Measurements from ENCODE around the gene LNX2. TPM values are rescaled to one million over a fixed set of nuclear protein-coding genes. Genes with fewer than 3 reads are reported as not detected.

The LNX2 gene
- total RNA-seq, 1 experiment from 2014 or later, result 12.1 TPM

DNA sequence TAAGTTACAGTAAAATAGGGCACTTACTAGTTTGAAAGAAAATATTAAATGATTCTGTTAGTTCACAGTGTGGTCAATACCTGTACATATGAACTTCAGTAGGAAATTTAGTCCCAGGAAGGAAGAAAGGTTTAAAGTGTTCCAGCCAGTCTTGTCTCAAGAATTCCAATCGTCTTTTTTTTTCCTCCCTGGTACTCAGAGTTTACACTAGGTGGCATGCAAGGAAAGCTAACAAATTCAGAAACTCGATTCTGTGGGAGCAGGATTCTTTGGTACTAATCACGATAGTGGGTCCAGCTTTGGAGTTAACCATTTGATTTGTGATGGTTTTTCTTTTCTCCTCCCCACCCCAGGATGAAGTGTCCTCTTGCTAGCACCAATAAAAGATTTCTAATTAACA is 45.0 kb upstream of the LNX2 start:
- intact Hi-C loops (cut with micrococcal nuclease), result no loop called here
- H4K20me1 ChIP-seq (ENCODE audit: insufficient read depth), result no peaks in the 10 kb centered on the region
- no peak overlapping the region for H3K4me3 ChIP-seq (replicated peaks in 1 of 2; ENCODE audit: low read depth in 1 of 2, low read length in 2 of 2)
- RAD21 ChIA-PET (ENCODE audit: low non-redundant PET in 1 of 2, low total read pairs in 2 of 2, uncharacterized antibody in 2 of 2, unreplicated experiment in 2 of 2), result no interaction called here
- H3K9ac ChIP-seq (ENCODE audit: low read length), result no peak overlapping the region
- CTCF ChIA-PET, result interaction anchor here (0.5 to 1.6 kb wide), 3 partner anchors 125 to 319 kb away, joined by 3 to 4 read pairs (median 3); no protein-coding TSS in a partner anchor
- no peak overlapping the region for H3K4me2 ChIP-seq (ENCODE audit: low read length)
- no peaks in the 10 kb centered on the region for H3K9me3 ChIP-seq (ENCODE audit: control insufficient read depth in 1 of 2, insufficient read depth in 1 of 2, low read depth in 1 of 2, low read length in 2 of 2)
- H2AFZ ChIP-seq (ENCODE audit: low read depth, low read length, poor library complexity, severe bottlenecking), result no peak overlapping the region
- no peaks in the 10 kb centered on the region for H3K9me2 ChIP-seq (ENCODE audit: insufficient read depth)
- H3K79me2 ChIP-seq (ENCODE audit: insufficient read depth, low read length), result no peaks in the 10 kb centered on the region
- ATAC-seq (no peak), DNase-seq (ENCODE audit: low read depth, low spot score) (no peak)
- no peaks in the 10 kb centered on the region for H3K27me3 ChIP-seq (ENCODE audit: insufficient read depth, low read length)
- H3K27ac ChIP-seq (ENCODE audit: low read depth, low read length), result no peak overlapping the region
- H3K4me1 ChIP-seq (ENCODE audit: control insufficient read depth in 1 of 2, insufficient read depth in 2 of 2, low read length in 2 of 2), result no peaks in the 10 kb centered on the region
- TF ChIP-seq YY1 (IDR thresholded peaks at IDR 0.05; ENCODE audit: extremely low read depth, insufficient replicate concordance, low read depth, low read length) (no peak), RAD21 (IDR thresholded peaks at IDR 0.05; ENCODE audit: low read depth) (peak; percentile 27; the same call in 1 of the 2 replicates), CTCF (IDR thresholded peaks at IDR 0.05 in 2 of 3, conservative IDR thresholded peaks at IDR 0.05 in 1 of 3; ENCODE audit: borderline replicate concordance in 1 of 3, insufficient read depth in 1 of 3, low read depth in 2 of 3, low read length in 2 of 3) (peak in 2 of 3 experiments; percentile 7 to 27; a peak in 1 of 6 replicates), ZNF274 (IDR thresholded peaks at IDR 0.05; ENCODE audit: low read depth, low read length) (no peak)
- POLR2A ChIA-PET, result no interaction called here
- peaks cover 0 to 4% of the 10 kb centered on the region in 2 experiments; a peak in 1 of 4 replicates for H3K36me3 ChIP-seq (ENCODE audit: control insufficient read depth in 1 of 2, insufficient read depth in 2 of 2, low read length in 2 of 2)
- BruUV-seq (replicated peaks), result no TSS peak

- ATAC-seq (no peak), DNase-seq (ENCODE audit: low read depth, low spot score) (no peak)
- peaks cover 0 to 4% of the 10 kb centered on the region in 2 experiments; a peak in 1 of 4 replicates for H3K36me3 ChIP-seq (ENCODE audit: control insufficient read depth in 1 of 2, insufficient read depth in 2 of 2, low read length in 2 of 2)
- H3K9me3 ChIP-seq (ENCODE audit: control insufficient read depth in 1 of 2, insufficient read depth in 1 of 2, low read depth in 1 of 2, low read length in 2 of 2), result no peaks in the 10 kb centered on the region
- no peak overlapping the region for H3K4me3 ChIP-seq (replicated peaks in 1 of 2; ENCODE audit: low read depth in 1 of 2, low read length in 2 of 2)
- ChIA-PET RAD21 (ENCODE audit: low non-redundant PET in 1 of 2, low total read pairs in 2 of 2, uncharacterized antibody in 2 of 2, unreplicated experiment in 2 of 2) (no interaction called here), CTCF (no interaction called here), POLR2A (no interaction called here)
- H2AFZ ChIP-seq (ENCODE audit: low read depth, low read length, poor library complexity, severe bottlenecking), result no peak overlapping the region
- intact Hi-C loops (cut with micrococcal nuclease), result no loop called here
- no peaks in the 10 kb centered on the region for H4K20me1 ChIP-seq (ENCODE audit: insufficient read depth)
- H3K27me3 ChIP-seq (ENCODE audit: insufficient read depth, low read length), result no peaks in the 10 kb centered on the region
- no peaks in the 10 kb centered on the region for H3K79me2 ChIP-seq (ENCODE audit: insufficient read depth, low read length)
- no peak overlapping the region for H3K9ac ChIP-seq (ENCODE audit: low read length)
- TF ChIP-seq ZFX (IDR thresholded peaks at IDR 0.05) (no peak), ZNF274 (IDR thresholded peaks at IDR 0.05; ENCODE audit: low read depth, low read length) (no peak), RAD21 (IDR thresholded peaks at IDR 0.05; ENCODE audit: low read depth) (no peak), ATF3 (IDR thresholded peaks at IDR 0.05) (no peak), EZH2 (IDR thresholded peaks at IDR 0.05) (no peak), CBX3 (IDR thresholded peaks at IDR 0.05; ENCODE audit: low read depth) (no peak), EGR1 (IDR thresholded peaks at IDR 0.05; ENCODE audit: low read depth) (no peak), CEBPB (IDR thresholded peaks at IDR 0.05; ENCODE audit: low read depth) (no peak), POLR2A (IDR thresholded peaks at IDR 0.05; ENCODE audit: borderline replicate concordance, extremely low read depth, insufficient read depth, insufficient read length) (no peak)
- H3K4me1 ChIP-seq (ENCODE audit: control insufficient read depth in 1 of 2, insufficient read depth in 2 of 2, low read length in 2 of 2), result no peaks in the 10 kb centered on the region
- no peak overlapping the region for H3K27ac ChIP-seq (ENCODE audit: low read depth, low read length)
- BruUV-seq (replicated peaks), result no TSS peak
- no peak overlapping the region for H3K4me2 ChIP-seq (ENCODE audit: low read length)
- H3K9me2 ChIP-seq (ENCODE audit: insufficient read depth), result no peaks in the 10 kb centered on the region
Observed at GRCh38 chr13:27663947-27664346, 43.6 kb upstream of the LNX2 start.
